Neuronal stem cell (in vitro differentiated cells): Measurements from ENCODE around the gene STIP1.
A peak's percentile ranks its signal among the peaks of the same experiment; 100 is the strongest.

Experiments
- DNase-seq: peaks from one replicate; pipeline ENCODE4 v3.0.0-alpha.2; 2013; ENCODE audit warnings: low spot score
- H2AFZ ChIP-seq: one replicate; pipeline ENCODE4 v1.6.1; 2013; ENCODE audit warnings: mild to moderate bottlenecking, low read length, inconsistent platforms
- H2AK5ac ChIP-seq: 2 replicates; pipeline ENCODE4 v1.6.1; 2013; ENCODE audit warnings: low read depth, mild to moderate bottlenecking, inconsistent platforms, low read length, moderate library complexity, mixed read lengths
- H2BK120ac ChIP-seq: 2 replicates; pipeline ENCODE4 v1.6.1; 2013; ENCODE audit warnings: low read depth, mild to moderate bottlenecking, inconsistent platforms, low read length, moderate library complexity, mixed read lengths
- H2BK12ac ChIP-seq: one replicate; pipeline ENCODE4 v1.6.1; 2013; ENCODE audit warnings: low read length, inconsistent platforms
- H2BK15ac ChIP-seq: 2 replicates; pipeline ENCODE4 v1.6.1; 2013; ENCODE audit warnings: mild to moderate bottlenecking, low read length, inconsistent platforms, mixed read lengths
- H2BK5ac ChIP-seq: one replicate; pipeline ENCODE4 v1.6.1; 2013; ENCODE audit warnings: inconsistent platforms, mild to moderate bottlenecking, low read length, moderate library complexity
- H3K14ac ChIP-seq: one replicate; pipeline ENCODE4 v1.6.1; 2013; ENCODE audit warnings: low read length, inconsistent platforms
- H3K18ac ChIP-seq: 2 replicates; pipeline ENCODE4 v1.6.1; 2013; ENCODE audit warnings: low read length, inconsistent platforms
- H3K23ac ChIP-seq: 2 replicates; pipeline ENCODE4 v1.6.1; 2013; ENCODE audit warnings: low read depth, mild to moderate bottlenecking, mixed read lengths, low read length, inconsistent platforms; ENCODE audit not compliant: poor library complexity
- H3K27ac ChIP-seq: replicated peaks from 3 replicates; pipeline ENCODE4 v1.5.1; 2013; ENCODE audit warnings: low read length, inconsistent platforms
- H3K27me3 ChIP-seq, 3 experiments: 2 replicates each; pipeline ENCODE4 v1.6.1; 2013; ENCODE audit warnings: low read length in 3 of 3, mild to moderate bottlenecking in 2 of 3, inconsistent platforms in 1 of 3, low read depth in 1 of 3, mixed read lengths in 1 of 3, moderate library complexity in 1 of 3; ENCODE audit not compliant: control insufficient read depth in 3 of 3, insufficient read depth in 3 of 3
- H3K36me3 ChIP-seq, 2 donors: replicated peaks in 1 of 2; 2 replicates each; pipeline ENCODE4 v1.6.1; 2013; ENCODE audit warnings: low read length in 2 of 2; ENCODE audit not compliant: control insufficient read depth in 2 of 2, insufficient read depth in 2 of 2
- H3K4ac ChIP-seq: 2 replicates; pipeline ENCODE4 v1.6.1; 2013; ENCODE audit warnings: inconsistent platforms, mild to moderate bottlenecking, low read length, moderate library complexity
- H3K4me1 ChIP-seq, 2 donors: 1 replicate in 1 of 2; 2 replicates in 1 of 2; pipeline ENCODE4 v1.6.1; 2013; ENCODE audit warnings: low read length in 2 of 2, low read depth in 1 of 2; ENCODE audit not compliant: control insufficient read depth in 2 of 2, insufficient read depth in 1 of 2
- H3K4me2 ChIP-seq: one replicate; pipeline ENCODE4 v1.6.1; 2013; ENCODE audit warnings: mild to moderate bottlenecking, low read length, inconsistent platforms; ENCODE audit not compliant: insufficient read depth, poor library complexity, severe bottlenecking
- H3K4me3 ChIP-seq, 2 donors: 2 replicates each; pipeline ENCODE4 v1.5.1; 2013; ENCODE audit warnings: low read length in 2 of 2, mild to moderate bottlenecking in 2 of 2, inconsistent platforms in 1 of 2, moderate library complexity in 1 of 2
- H3K79me1 ChIP-seq: one replicate; pipeline ENCODE4 v1.6.1; 2013; ENCODE audit warnings: low read depth, mild to moderate bottlenecking, inconsistent platforms, low read length, moderate library complexity
- H3K9ac ChIP-seq: one replicate; pipeline ENCODE4 v1.6.1; 2013; ENCODE audit warnings: mild to moderate bottlenecking, low read depth, low read length, inconsistent platforms; ENCODE audit not compliant: poor library complexity
- H3K9me3 ChIP-seq, 2 donors: replicated peaks in 1 of 2; 2 replicates each; pipeline versions ENCODE3 to v1.6.1; 2013; ENCODE audit warnings: low read length in 2 of 2, mild to moderate bottlenecking in 2 of 2, inconsistent platforms in 1 of 2, low read depth in 1 of 2, mixed read lengths in 1 of 2, moderate library complexity in 1 of 2; ENCODE audit not compliant: control insufficient read depth in 2 of 2, insufficient read depth in 1 of 2
- H4K8ac ChIP-seq: one replicate; pipeline ENCODE4 v1.6.1; 2013; ENCODE audit warnings: low read depth, mild to moderate bottlenecking, inconsistent platforms, low read length, moderate library complexity
- H4K91ac ChIP-seq: one replicate; pipeline ENCODE4 v1.6.1; 2013; ENCODE audit warnings: low read length, low read depth, mild to moderate bottlenecking, inconsistent platforms; ENCODE audit not compliant: poor library complexity
- WGBS, 2 donors: extraction: QIAGEN DNeasy Blood & Tissue Kit; methylation state at CpG; one replicate each; pipeline ENCODE4 v1.1.7; 2013; ENCODE audit warnings: missing lambda C conversion rate in 2 of 2, mixed read lengths in 1 of 2; ENCODE audit not compliant: insufficient read length in 2 of 2, insufficient replicate concordance in 1 of 2; ENCODE audit errors: extremely low coverage in 2 of 2; 5-methylcytosine and 5-hydroxymethylcytosine counted together

STIP1 gene

DNA sequence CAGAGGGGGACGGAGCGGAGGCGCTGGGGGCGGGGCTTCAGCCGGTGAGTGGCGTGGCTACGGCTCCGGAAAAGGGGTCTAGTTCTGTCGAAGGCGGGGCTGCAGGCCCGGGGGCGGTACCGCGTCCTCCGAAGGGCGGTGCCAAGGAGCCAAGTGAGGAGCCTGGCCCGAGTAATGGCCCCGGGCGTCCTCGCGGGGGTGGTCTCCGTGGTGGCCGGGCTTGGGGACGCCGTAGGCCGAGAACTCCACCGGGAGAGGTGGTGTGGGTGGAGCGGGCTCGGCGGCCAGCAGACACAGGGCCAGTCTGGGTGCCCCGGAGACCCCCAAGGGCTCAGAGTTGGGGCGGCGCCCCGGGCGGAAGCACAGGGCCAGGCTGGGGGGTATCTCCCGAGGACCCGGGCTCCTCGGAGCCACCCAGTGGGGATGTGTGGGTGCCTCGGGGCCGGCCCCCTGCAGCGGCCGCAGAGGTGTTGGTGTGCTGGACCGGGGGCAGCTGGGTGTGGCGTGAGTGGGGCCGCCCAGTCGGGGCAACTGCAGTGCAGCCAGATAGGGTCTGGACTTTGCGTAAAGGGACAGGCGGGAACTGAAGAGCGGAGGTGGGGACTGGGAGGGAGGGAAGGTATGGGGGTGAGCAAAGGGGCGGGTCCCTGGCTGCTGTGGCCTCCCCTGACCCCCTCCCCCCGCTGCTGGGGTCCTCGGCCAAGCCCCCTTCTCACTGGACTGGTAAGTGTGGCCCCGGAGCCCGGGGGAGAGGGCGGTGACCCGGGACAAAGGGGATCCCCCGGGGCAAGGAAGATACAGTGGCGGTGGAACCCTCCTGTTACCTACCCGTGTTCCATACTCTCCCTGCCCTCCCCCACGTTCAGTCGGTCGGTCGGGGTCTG is 55.8 kb downstream of the STIP1 start:
- Histone ChIP-seq H4K8ac (no peak overlapping the region), H2BK12ac (peak overlapping the region; percentile 41), H3K18ac (peak overlapping the region; percentile 98), H2AFZ (peak overlapping the region; percentile 96), H2BK120ac (peak overlapping the region; percentile 21), H3K4ac (no peak overlapping the region), H3K14ac (peak overlapping the region; percentile 39), H3K23ac (peak overlapping the region; percentile 100), H2BK15ac (no peak overlapping the region), H3K4me3 (peak overlapping the region; percentile 70 to 94), H2AK5ac (peak overlapping the region; percentile 97), H3K9ac (peak overlapping the region; percentile 88), H3K4me2 (peak overlapping the region; percentile 93), H4K91ac (no peak overlapping the region), H3K79me1 (peaks cover 21% of the 10 kb centered on the region), H3K27me3 (no peaks in the 10 kb centered on the region), H2BK5ac (no peak overlapping the region), H3K36me3 (peaks cover 16 to 19% of the 10 kb centered on the region in 2 donors), H3K27ac (peak overlapping the region; percentile 69), H3K4me1 (peaks cover 16 to 20% of the 10 kb centered on the region in 2 donors), H3K9me3 (no peaks in the 10 kb centered on the region)
- no peak for DNase-seq
- WGBS, 2 donors, result no CpG with 5 or more reads among the region's 63 CpGs

DNA sequence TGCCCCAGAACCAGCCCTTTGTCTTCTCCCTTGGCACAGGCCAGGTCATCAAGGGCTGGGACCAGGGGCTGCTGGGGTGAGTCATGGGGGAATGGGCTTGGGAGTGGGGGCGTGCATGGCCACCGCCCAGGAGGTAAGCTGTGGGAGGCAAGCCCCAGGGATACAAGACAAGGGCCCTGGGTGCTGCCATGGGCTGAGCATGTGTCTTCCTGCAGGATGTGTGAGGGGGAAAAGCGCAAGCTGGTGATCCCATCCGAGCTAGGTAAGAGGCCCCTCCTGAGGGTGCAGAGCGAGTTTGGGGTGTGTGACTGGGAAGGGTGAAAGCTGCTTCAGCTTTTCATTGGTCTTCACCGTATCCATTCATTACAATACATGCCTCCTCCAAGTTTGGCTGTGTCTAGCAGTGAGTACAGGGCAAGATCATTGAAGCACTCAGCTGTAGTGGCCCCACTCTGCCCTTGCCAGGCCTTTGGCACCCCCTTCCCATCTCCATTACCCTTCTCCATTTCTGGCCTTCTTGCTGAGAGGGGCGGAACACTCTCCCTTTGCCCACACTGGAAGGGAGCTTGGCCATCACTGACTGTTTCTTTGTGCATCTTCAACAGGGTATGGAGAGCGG is 57.4 kb downstream of the STIP1 start:
- Histone ChIP-seq H4K91ac (no peak overlapping the region), H2BK5ac (no peak overlapping the region), H2AK5ac (no peak overlapping the region), H3K23ac (peak overlapping the region; percentile 52), H3K4ac (no peak overlapping the region), H2BK15ac (no peak overlapping the region), H3K14ac (no peak overlapping the region), H3K27ac (no peak overlapping the region), H3K9ac (no peak overlapping the region), H3K4me1 (peaks cover 21% of the 10 kb centered on the region in 2 donors), H4K8ac (no peak overlapping the region), H3K36me3 (peaks cover 11 to 19% of the 10 kb centered on the region in 2 donors), H3K9me3 (no peaks in the 10 kb centered on the region), H3K18ac (no peak overlapping the region), H3K27me3 (no peaks in the 10 kb centered on the region), H3K79me1 (peaks cover 21% of the 10 kb centered on the region), H2BK120ac (no peak overlapping the region), H3K4me2 (no peak overlapping the region), H3K4me3 (peak overlapping the region in 1 of 2 donors; percentile 23), H2AFZ (no peak overlapping the region), H2BK12ac (no peak overlapping the region)
- DNase-seq, result no peak
- no CpG with 5 or more reads among the region's 8 CpGs for WGBS, 2 donors

DNA sequence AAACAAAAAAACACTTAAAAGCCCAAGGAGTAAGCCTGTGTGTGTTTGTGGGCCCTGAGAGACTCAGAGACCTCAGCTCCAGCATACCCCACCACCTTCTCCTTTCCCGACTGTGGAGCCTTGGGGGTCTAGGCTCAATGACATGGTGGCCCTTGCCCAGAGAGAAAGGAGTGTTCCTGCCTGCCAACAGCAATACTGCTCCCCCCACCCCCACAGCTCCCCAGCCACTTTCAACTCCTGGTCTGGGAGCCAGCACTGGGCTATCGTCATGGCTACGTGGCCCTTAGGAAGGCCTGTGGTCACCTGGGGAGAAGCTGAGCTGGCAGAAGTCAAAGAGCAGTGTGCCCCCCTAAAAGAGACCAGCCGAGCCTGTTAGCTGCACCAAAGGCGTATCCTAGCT is 58.1 kb downstream of the STIP1 start:
- no peak overlapping the region for H2BK15ac ChIP-seq
- H3K4me3 ChIP-seq, result no peak overlapping the region
- WGBS, 2 donors, result no CpG with 5 or more reads among the region's 5 CpGs
- H4K91ac ChIP-seq, result no peak overlapping the region
- H3K9ac ChIP-seq, result no peak overlapping the region
- H3K36me3 ChIP-seq, result peaks cover 11 to 19% of the 10 kb centered on the region in 2 donors
- H3K14ac ChIP-seq, result no peak overlapping the region
- peaks cover 24 to 28% of the 10 kb centered on the region in 2 donors for H3K4me1 ChIP-seq
- no peak overlapping the region for H2BK5ac ChIP-seq
- H3K23ac ChIP-seq, result no peak overlapping the region
- no peaks in the 10 kb centered on the region for H3K27me3 ChIP-seq
- H4K8ac ChIP-seq, result no peak overlapping the region
- no peak for DNase-seq
- no peak overlapping the region for H2BK120ac ChIP-seq
- peaks cover 21% of the 10 kb centered on the region for H3K79me1 ChIP-seq
- no peak overlapping the region for H3K27ac ChIP-seq
- no peak overlapping the region for H2AK5ac ChIP-seq
- H3K4ac ChIP-seq, result no peak overlapping the region
- H2BK12ac ChIP-seq, result no peak overlapping the region
- no peaks in the 10 kb centered on the region for H3K9me3 ChIP-seq
- H3K18ac ChIP-seq, result no peak overlapping the region
- no peak overlapping the region for H2AFZ ChIP-seq
- H3K4me2 ChIP-seq, result no peak overlapping the region

DNA sequence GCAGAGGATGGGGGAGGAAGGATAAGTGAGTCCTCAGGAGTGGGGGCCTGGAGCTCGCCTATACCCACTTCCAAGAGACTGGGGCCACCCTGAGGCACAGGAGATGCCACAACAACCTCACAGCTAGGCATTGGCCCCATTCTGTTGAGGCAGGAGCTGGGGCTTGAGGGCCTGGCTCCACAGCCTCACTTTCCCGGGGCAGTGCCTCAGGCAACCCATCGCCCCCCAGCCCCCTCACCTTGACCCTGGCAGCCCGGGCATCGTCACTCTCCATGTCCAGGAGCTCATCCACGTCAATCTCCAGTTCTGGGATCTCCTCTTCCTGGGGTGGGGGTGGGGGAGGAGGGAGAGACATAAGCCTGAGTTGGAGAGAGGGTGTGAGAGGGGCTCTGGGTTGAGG is 59.0 kb downstream of the STIP1 start:
- H2AK5ac ChIP-seq, result peak overlapping the region; percentile 6
- no peak overlapping the region for H3K4me2 ChIP-seq
- no peaks in the 10 kb centered on the region for H3K27me3 ChIP-seq
- no peak overlapping the region for H2BK15ac ChIP-seq
- no peak overlapping the region for H2BK120ac ChIP-seq
- no peaks in the 10 kb centered on the region for H3K9me3 ChIP-seq
- H3K27ac ChIP-seq, result no peak overlapping the region
- WGBS, 2 donors, result no CpG with 5 or more reads among the region's 6 CpGs
- peaks cover 21% of the 10 kb centered on the region for H3K79me1 ChIP-seq
- peak overlapping the region; percentile 0 for H3K9ac ChIP-seq
- peak overlapping the region; percentile 10 for H2BK5ac ChIP-seq
- H3K4ac ChIP-seq, result no peak overlapping the region
- peak overlapping the region; percentile 2 for H3K23ac ChIP-seq
- H3K14ac ChIP-seq, result no peak overlapping the region
- peak overlapping the region in 1 of 2 donors; percentile 70 for H3K4me3 ChIP-seq
- no peak overlapping the region for H3K18ac ChIP-seq
- H4K91ac ChIP-seq, result no peak overlapping the region
- no peak for DNase-seq
- H3K36me3 ChIP-seq, result peaks cover 11 to 19% of the 10 kb centered on the region in 2 donors
- H3K4me1 ChIP-seq, result peaks cover 24 to 37% of the 10 kb centered on the region in 2 donors
- no peak overlapping the region for H2BK12ac ChIP-seq
- no peak overlapping the region for H2AFZ ChIP-seq
- no peak overlapping the region for H4K8ac ChIP-seq
